DMS53 (cell line): Measurements from ENCODE around the gene IFNL4.
"Not testable (repeated sequence)": the region's sequence is repeated elsewhere in the genome, so short reads cannot be mapped to it uniquely, and the experiment has no call there.

Experiments
- DNase-seq: peaks from one replicate; lab custom pipeline; 2025; lab: John Stamatoyannopoulos, UW

Gene IFNL4

GRCh38 chr19:39223703-39224279 is 24.9 kb downstream of the IFNL4 start:
- DNase-seq = no peak

GRCh38 chr19:39219108-39219507 is 29.5 kb downstream of the IFNL4 start:
- not testable (repeated sequence) for DNase-seq

GRCh38 chr19:39218230-39219007 is 30.2 kb downstream of the IFNL4 start:
- DNase-seq = peak; percentile 38

GRCh38 chr19:39217094-39217493 is 31.6 kb downstream of the IFNL4 start:
- no peak for DNase-seq

- not testable (repeated sequence) for DNase-seq
Measured at GRCh38 chr19:39215323-39215722, 33.3 kb downstream of the IFNL4 start.

- peak; percentile 45 for DNase-seq
Measured at GRCh38 chr19:39212375-39212742, 36.3 kb downstream of the IFNL4 start.

GRCh38 chr19:39211731-39212374 is 36.8 kb downstream of the IFNL4 start:
- DNase-seq = no peak

- no peak for DNase-seq
Measured at GRCh38 chr19:39209196-39209595, 39.5 kb downstream of the IFNL4 start.

GRCh38 chr19:39208175-39208795 is 40.4 kb downstream of the IFNL4 start:
- no peak for DNase-seq

- no peak for DNase-seq
Measured at GRCh38 chr19:39207293-39207836, 41.3 kb downstream of the IFNL4 start.

GRCh38 chr19:39206122-39206521 is 42.5 kb downstream of the IFNL4 start:
- DNase-seq = no peak

GRCh38 chr19:39205449-39205764 is 43.2 kb downstream of the IFNL4 start:
- no peak for DNase-seq

GRCh38 chr19:39203372-39204341 is 45.0 kb downstream of the IFNL4 start, which contains the start of gene SYCN:
Gene SYCN, minus strand, starts transcription at chr19:39204263. Its CDS starts 9 bp downstream, at chr19:39204254.
- no peak for DNase-seq

GRCh38 chr19:39202998-39203355 is 45.7 kb downstream of the IFNL4 start:
- no peak for DNase-seq

- DNase-seq = no peak
Measured at GRCh38 chr19:39200803-39201115, 47.9 kb downstream of the IFNL4 start.

- no peak for DNase-seq
Measured at GRCh38 chr19:39200066-39200802, 48.4 kb downstream of the IFNL4 start.

GRCh38 chr19:39199025-39199424 is 49.6 kb downstream of the IFNL4 start:
- peak; percentile 84 for DNase-seq

- DNase-seq = no peak
Measured at GRCh38 chr19:39197808-39198207, 50.8 kb downstream of the IFNL4 start.

GRCh38 chr19:39196860-39197562 is 51.6 kb downstream of the IFNL4 start, which contains the start of gene NCCRP1:
Gene NCCRP1, plus strand, starts transcription at chr19:39196964. Its CDS starts 19 bp downstream, at chr19:39196983.
- peak; percentile 52 for DNase-seq

- no peak for DNase-seq
Measured at GRCh38 chr19:39196320-39196719, 52.3 kb downstream of the IFNL4 start.
